WTC11 (cell line): ENCODE measurements around the gene PXYLP1. TPM values are rescaled to one million over a fixed set of nuclear protein-coding genes. Genes with fewer than 3 reads are reported as not detected.

Source experiments
- ATAC-seq: fragments of 200-7000 bp; cut with Tn5 transposase; 2 replicates; pipeline ENCODE4 v1.10.0; 2021; ENCODE audit warnings: mild to moderate bottlenecking, moderate library complexity
- CTCF ChIA-PET: fragments of 300-600 bp; sonication (Branson Sonifier 250); formaldehyde crosslinking; loops from one replicate; lab custom pipeline; 2021; ENCODE audit warnings: antibody characterized with exemption; lab: Charles Lee
- POLR2A ChIA-PET: fragments of 350-600 bp; sonication (Branson Sonifier 250); formaldehyde crosslinking; loops from one replicate; lab custom pipeline; 2021; ENCODE audit warnings: antibody characterized with exemption; lab: Charles Lee
- DNase-seq: peaks from one replicate; pipeline ENCODE4 v3.0.0; 2021; ENCODE audit warnings: low spot score
- H3K27ac Mint-ChIP-seq: 2 replicates; pipeline ENCODE4 v1.8.0; 2021; ENCODE audit warnings: mixed read lengths
- H3K27me3 Mint-ChIP-seq: 2 replicates; pipeline ENCODE4 v1.8.0; 2021; ENCODE audit warnings: low read depth, mild to moderate bottlenecking, moderate library complexity, mixed read lengths
- H3K36me3 Mint-ChIP-seq: 2 replicates; pipeline ENCODE4 v1.8.0; 2021; ENCODE audit warnings: mixed read lengths
- H3K4me1 Mint-ChIP-seq: 2 replicates; pipeline ENCODE4 v1.8.0; 2022; ENCODE audit warnings: mixed read lengths
- H3K4me3 Mint-ChIP-seq: 2 replicates; pipeline ENCODE4 v1.8.0; 2021; ENCODE audit warnings: mild to moderate bottlenecking, moderate library complexity, mixed read lengths
- H3K9me3 Mint-ChIP-seq: 2 replicates; pipeline ENCODE4 v1.8.0; 2021; ENCODE audit warnings: mixed read lengths
- CBFB ChIP-seq: sonication (generic); formaldehyde crosslinking; IDR thresholded peaks from 2 replicates; pipeline ENCODE4 v1.8.1; 2022; ENCODE audit warnings: mild to moderate bottlenecking, low read depth, missing genetic modification reagents
- CDX4 ChIP-seq: fragments of 250-450 bp; sonication (Bioruptor Pico); IDR thresholded peaks from 2 replicates; pipeline ENCODE4 v1.9.0; 2021; ENCODE audit warnings: moderate library complexity, mild to moderate bottlenecking, inconsistent platforms, borderline replicate concordance
- E2F4 ChIP-seq: sonication (generic); formaldehyde crosslinking; IDR thresholded peaks from 2 replicates; pipeline ENCODE4 v1.8.1; 2022; ENCODE audit warnings: low read depth, mild to moderate bottlenecking, moderate library complexity, missing genetic modification reagents, borderline replicate concordance
- GABPB1 ChIP-seq: sonication (generic); formaldehyde crosslinking; IDR thresholded peaks from 2 replicates; pipeline ENCODE4 v1.8.1; 2023; ENCODE audit warnings: mild to moderate bottlenecking, missing genetic modification reagents
- HMGA2 ChIP-seq: fragments of 250-450 bp; sonication (Bioruptor Pico); IDR thresholded peaks from 2 replicates; pipeline ENCODE4 v1.4.0; 2021; ENCODE audit warnings: mild to moderate bottlenecking, moderate library complexity
- HMGXB4 ChIP-seq: sonication (generic); formaldehyde crosslinking; IDR thresholded peaks from 2 replicates; pipeline ENCODE4 v1.8.1; 2023; ENCODE audit warnings: mild to moderate bottlenecking, moderate library complexity, missing genetic modification reagents
- JAZF1 ChIP-seq: fragments of 250-450 bp; sonication (Bioruptor Pico); IDR thresholded peaks from 2 replicates; pipeline ENCODE4 v1.9.0; 2021; ENCODE audit warnings: moderate library complexity, mild to moderate bottlenecking, inconsistent platforms
- MYBL2 ChIP-seq: sonication (generic); formaldehyde crosslinking; IDR thresholded peaks from 2 replicates; pipeline ENCODE4 v1.8.1; 2023; ENCODE audit warnings: mild to moderate bottlenecking, moderate library complexity, missing genetic modification reagents
- PRDM15 ChIP-seq: sonication (generic); formaldehyde crosslinking; IDR thresholded peaks from 2 replicates; pipeline ENCODE4 v1.8.0; 2022; ENCODE audit warnings: missing genetic modification reagents
- RELA ChIP-seq: sonication (generic); formaldehyde crosslinking; IDR thresholded peaks from 2 replicates; pipeline ENCODE4 v1.8.1; 2022; ENCODE audit warnings: missing genetic modification reagents, mild to moderate bottlenecking, borderline replicate concordance
- SP1 ChIP-seq: sonication (generic); formaldehyde crosslinking; conservative IDR thresholded peaks from 2 replicates; pipeline ENCODE4 v1.8.1; 2022; ENCODE audit warnings: missing genetic modification reagents
- TCF7 ChIP-seq: sonication (generic); formaldehyde crosslinking; IDR thresholded peaks from 2 replicates; pipeline ENCODE4 v1.8.0; 2022; ENCODE audit warnings: mild to moderate bottlenecking, low read depth, missing genetic modification reagents, moderate library complexity
- ZNF219 ChIP-seq: sonication (generic); formaldehyde crosslinking; IDR thresholded peaks from 2 replicates; pipeline ENCODE4 v1.8.0; 2023; ENCODE audit warnings: missing genetic modification reagents, mild to moderate bottlenecking, borderline replicate concordance
- ZNF263 ChIP-seq: sonication (generic); formaldehyde crosslinking; IDR thresholded peaks from 2 replicates; pipeline ENCODE4 v1.8.1; 2022; ENCODE audit warnings: low read depth, mild to moderate bottlenecking, moderate library complexity, missing genetic modification reagents
- ZNF281 ChIP-seq: sonication (generic); formaldehyde crosslinking; IDR thresholded peaks from 2 replicates; pipeline ENCODE4 v1.8.0; 2023; ENCODE audit warnings: mild to moderate bottlenecking, missing genetic modification reagents
- ZNF317 ChIP-seq: sonication (generic); formaldehyde crosslinking; IDR thresholded peaks from 2 replicates; pipeline ENCODE4 v1.8.1; 2023; ENCODE audit warnings: low read depth, mild to moderate bottlenecking, moderate library complexity, missing genetic modification reagents, borderline replicate concordance
- total RNA-seq: library from RNA; stranded (reverse); gene quantifications from 3 replicates; pipeline ENCODE4 v1.2.3, GENCODE V29; 2021

Gene PXYLP1
- total RNA-seq, 1 experiment from 2014 or later = 20.1 TPM

- TF ChIP-seq PRDM15 (CRISPR knock-in tag) = no peak
- TF ChIP-seq JAZF1 (CRISPR knock-in tag) = no peak
Measured at GRCh38 chr3:141228395-141228794, 3.2 kb upstream of the PXYLP1 start (continued).

GRCh38 chr3:141229132-141229531 lies 2.5 kb upstream of the PXYLP1 start:
- DNase-seq (no peak), ATAC-seq (no peak)
- POLR2A ChIA-PET = no interaction called here
- peaks cover 41% of the 10 kb centered on the region for H3K27me3 Mint-ChIP-seq
- TF ChIP-seq SP1 (CRISPR knock-in tag) (no peak), CDX4 (CRISPR knock-in tag) (no peak), ZNF263 (CRISPR knock-in tag) (no peak), HMGA2 (CRISPR knock-in tag) (no peak), ZNF317 (CRISPR knock-in tag) (no peak), CBFB (no peak), GABPB1 (no peak), E2F4 (no peak), HMGXB4 (no peak), TCF7 (no peak), MYBL2 (CRISPR knock-in tag) (no peak), JAZF1 (CRISPR knock-in tag) (no peak), RELA (CRISPR knock-in tag) (no peak), ZNF219 (CRISPR knock-in tag) (no peak), ZNF281 (CRISPR knock-in tag) (no peak)
- H3K9me3 Mint-ChIP-seq = peaks cover 19% of the 10 kb centered on the region
- no peak overlapping the region for H3K4me3 Mint-ChIP-seq
- no peak overlapping the region for H3K27ac Mint-ChIP-seq
- H3K36me3 Mint-ChIP-seq = no peaks in the 10 kb centered on the region
- peaks cover 47% of the 10 kb centered on the region for H3K4me1 Mint-ChIP-seq
- CTCF ChIA-PET = interaction anchor here (1.6 kb wide), 1 partner anchor 36 kb away, joined by 3 read pairs; no protein-coding TSS in a partner anchor
